ENCODE measurements around the gene HELZ.
"Not testable (repeated sequence)": the region's sequence is repeated elsewhere in the genome, so short reads cannot be mapped to it uniquely, and the experiment has no call there.

HELZ gene

GRCh38 chr17:67105213-67105612, 139.8 kb downstream of the HELZ start:
- TF ChIP-seq CTCF (IDR thresholded peaks at IDR 0.05; ENCODE audit: low read depth, low read length, missing control alignments), result no peak
- no peak overlapping the region for H3K4me3 ChIP-seq (ENCODE audit: low read depth, low read length)
- DNase-seq (ENCODE audit: low read depth), result no peak

GRCh38 chr17:67104641-67105040, 140.4 kb downstream of the HELZ start:
- not testable (repeated sequence) for H3K4me3 ChIP-seq (ENCODE audit: low read depth, low read length); DNase-seq (ENCODE audit: low read depth)

- no peak for DNase-seq (ENCODE audit: low read depth)
- no peak for TF ChIP-seq CTCF (IDR thresholded peaks at IDR 0.05; ENCODE audit: low read depth, low read length, missing control alignments)
- no peak overlapping the region for H3K4me3 ChIP-seq (ENCODE audit: low read depth, low read length)
Measured at GRCh38 chr17:67098006-67098405, 147.0 kb downstream of the HELZ start.

- TF ChIP-seq CTCF (IDR thresholded peaks at IDR 0.05; ENCODE audit: low read depth, low read length, missing control alignments), result no peak
- H3K4me3 ChIP-seq (ENCODE audit: low read depth, low read length), result no peak overlapping the region
- DNase-seq (ENCODE audit: low read depth), result no peak
Measured at GRCh38 chr17:67096609-67097008, 148.4 kb downstream of the HELZ start.

- H3K4me3 ChIP-seq (ENCODE audit: low read depth, low read length), result no peak overlapping the region
- no peak for TF ChIP-seq CTCF (IDR thresholded peaks at IDR 0.05; ENCODE audit: low read depth, low read length, missing control alignments)
- DNase-seq (ENCODE audit: low read depth), result no peak
Measured at GRCh38 chr17:67095803-67096202, 149.2 kb downstream of the HELZ start.

GRCh38 chr17:67095291-67095690, 149.7 kb downstream of the HELZ start:
- not testable (repeated sequence) for DNase-seq (ENCODE audit: low read depth); H3K4me3 ChIP-seq (ENCODE audit: low read depth, low read length)

GRCh38 chr17:67093348-67093747, 151.6 kb downstream of the HELZ start:
- no peak overlapping the region for H3K4me3 ChIP-seq (ENCODE audit: low read depth, low read length)
- TF ChIP-seq CTCF (IDR thresholded peaks at IDR 0.05; ENCODE audit: low read depth, low read length, missing control alignments), result no peak
- DNase-seq (ENCODE audit: low read depth), result no peak

- not testable (repeated sequence) for H3K4me3 ChIP-seq (ENCODE audit: low read depth, low read length); DNase-seq (ENCODE audit: low read depth)
Measured at GRCh38 chr17:67092710-67093109, 152.3 kb downstream of the HELZ start.

- H3K4me3 ChIP-seq (ENCODE audit: low read depth, low read length), result no peak overlapping the region
- no peak for DNase-seq (ENCODE audit: low read depth)
- no peak for TF ChIP-seq CTCF (IDR thresholded peaks at IDR 0.05; ENCODE audit: low read depth, low read length, missing control alignments)
Measured at GRCh38 chr17:67092291-67092690, 152.7 kb downstream of the HELZ start.

All from GM12864 (cell line).